Bronchial epithelial cell (primary cell): ENCODE data around the gene COG2. TPM values are rescaled to one million over a fixed set of nuclear protein-coding genes. Genes with fewer than 3 reads are reported as not detected.

Experiments
- DNase-seq: peaks from one replicate; pipeline ENCODE4 v3.0.0-alpha.2; 2010; ENCODE audit warnings: low read depth
- FAIRE-seq: peaks from 2 replicates; lab custom pipeline; 2011; peaks lifted over from hg19 to GRCh38; lab: Jason Lieb, UNC
- H3K27me3 ChIP-seq: 2 replicates; pipeline ENCODE4 v1.5.1; 2011; ENCODE audit warnings: low read length; ENCODE audit not compliant: control insufficient read depth, insufficient read depth
- H3K36me3 ChIP-seq: 2 replicates; pipeline ENCODE4 v1.5.1; 2011; ENCODE audit warnings: low read length; ENCODE audit not compliant: control insufficient read depth, insufficient read depth
- H3K4me3 ChIP-seq: 2 replicates; pipeline ENCODE4 v1.5.1; 2011; ENCODE audit warnings: mild to moderate bottlenecking, low read depth, low read length, control low read depth
- CTCF ChIP-seq: IDR thresholded peaks from 2 replicates; pipeline ENCODE4 v1.5.1; 2011; ENCODE audit warnings: mild to moderate bottlenecking, moderate library complexity, low read length, control low read depth, inconsistent platforms; ENCODE audit not compliant: insufficient read depth, severe bottlenecking
- total RNA-seq: library from RNA; depleted of rRNA; stranded (reverse); fragments of >200 nt; gene quantifications from 2 replicates; pipeline ENCODE4 v1.2.1, GENCODE V29; 2014

Gene COG2
- total RNA-seq, 1 donor from 2014 or later = 16.8 TPM

DNA sequence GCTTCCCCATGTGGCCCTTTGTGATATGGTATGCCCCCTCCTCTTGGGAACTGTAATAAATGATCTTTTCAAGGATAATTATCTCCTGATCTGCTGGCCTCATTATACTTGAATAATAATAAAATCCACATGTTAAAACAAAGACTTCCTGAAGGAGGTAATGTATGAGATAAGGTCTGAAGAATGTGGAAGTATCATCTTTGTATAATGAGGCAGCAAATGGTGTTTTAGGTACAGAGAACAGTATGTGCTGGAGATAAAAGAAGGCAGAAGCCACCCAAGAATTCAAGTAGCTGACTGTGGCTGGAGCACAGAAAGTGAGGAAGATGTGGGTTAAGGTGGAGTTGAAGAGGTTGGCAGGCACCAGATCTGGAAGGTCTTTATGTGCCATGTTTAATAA is 12.8 kb upstream of the COG2 start:
- DNase-seq (peak; percentile 48), FAIRE-seq (no peak)
- no peak overlapping the region for H3K4me3 ChIP-seq

GRCh38 chr1:230631477-230631876 is 10.8 kb upstream of the COG2 start:
- FAIRE-seq = no peak
- no peaks in the 10 kb centered on the region for H3K27me3 ChIP-seq
- TF ChIP-seq CTCF = no peak

More for the DNA sequence above, 12.8 kb upstream of the COG2 start:
- peaks cover 3% of the 10 kb centered on the region for H3K27me3 ChIP-seq
- H3K36me3 ChIP-seq = no peaks in the 10 kb centered on the region
- TF ChIP-seq CTCF = no peak

GRCh38 chr1:230632273-230632873 is 9.9 kb upstream of the COG2 start:
- no peak for FAIRE-seq
- H3K36me3 ChIP-seq = no peaks in the 10 kb centered on the region
- DNase-seq = peak; percentile 47
- H3K4me3 ChIP-seq = no peak overlapping the region
- H3K27me3 ChIP-seq = no peaks in the 10 kb centered on the region
- TF ChIP-seq CTCF = peak; percentile 79

More at GRCh38 chr1:230631477-230631876, 10.8 kb upstream of the COG2 start:
- Histone ChIP-seq H3K36me3 (no peaks in the 10 kb centered on the region), H3K4me3 (no peak overlapping the region)
- DNase-seq = no peak

- no peaks in the 10 kb centered on the region for H3K27me3 ChIP-seq
- no peak overlapping the region for H3K4me3 ChIP-seq
- DNase-seq (no peak), FAIRE-seq (no peak)
- no peak for TF ChIP-seq CTCF
- H3K36me3 ChIP-seq = no peaks in the 10 kb centered on the region
Measured at GRCh38 chr1:230633469-230633868, 8.8 kb upstream of the COG2 start.

DNA sequence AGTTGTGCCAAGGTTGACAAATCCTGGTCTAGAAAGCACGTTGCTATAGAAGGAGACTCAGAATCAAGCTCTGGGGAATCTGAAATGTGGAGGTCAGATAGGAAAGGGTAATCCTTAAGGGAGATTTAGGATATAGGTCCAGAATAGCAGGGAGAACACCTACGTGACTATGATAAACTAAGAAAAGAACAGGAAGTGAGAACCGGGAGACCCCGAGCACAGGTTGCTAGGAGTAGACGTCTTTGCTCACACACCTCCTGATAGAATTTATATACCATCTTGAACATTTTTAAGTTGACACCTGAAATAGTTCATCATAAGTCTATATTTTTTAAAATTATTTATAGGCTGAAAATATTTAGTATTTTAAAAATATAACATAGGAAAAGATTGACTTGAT is 7.9 kb upstream of the COG2 start:
- TF ChIP-seq CTCF = no peak
- FAIRE-seq (no peak), DNase-seq (no peak)
- Histone ChIP-seq H3K4me3 (no peak overlapping the region), H3K27me3 (no peaks in the 10 kb centered on the region), H3K36me3 (no peaks in the 10 kb centered on the region)

DNA sequence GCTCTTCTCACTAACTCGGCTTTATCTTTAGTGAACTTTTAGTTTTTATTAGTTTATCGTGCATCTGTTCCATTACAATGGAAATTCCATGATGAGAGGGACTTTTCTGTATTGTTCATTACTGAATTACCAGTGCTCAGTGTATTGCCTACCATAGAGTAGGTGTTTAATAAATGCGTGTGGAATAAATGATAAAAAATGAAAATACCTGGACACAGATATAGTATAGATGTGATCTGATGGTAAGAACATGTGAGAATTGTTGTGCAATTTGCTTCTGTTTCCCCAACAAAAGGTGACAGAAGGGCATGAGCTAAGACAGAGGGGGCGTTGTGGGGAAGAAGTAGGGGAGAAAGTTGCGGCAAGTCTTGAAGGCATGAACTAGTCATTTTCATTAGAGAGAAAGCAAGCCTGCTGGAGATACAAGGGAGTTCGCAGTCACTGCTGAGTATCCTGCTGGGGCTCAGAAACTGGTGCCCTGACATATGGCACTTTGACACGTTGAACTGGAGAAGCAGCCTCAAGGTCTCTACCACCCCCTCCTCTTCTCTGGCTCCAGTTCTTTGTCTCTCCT is 5.6 kb upstream of the COG2 start:
- Histone ChIP-seq H3K4me3 (no peak overlapping the region), H3K36me3 (no peaks in the 10 kb centered on the region), H3K27me3 (no peaks in the 10 kb centered on the region)
- no peak for DNase-seq
- TF ChIP-seq CTCF = no peak
- no peak for FAIRE-seq
